ENCODE data around the gene C1QB.

DNA sequence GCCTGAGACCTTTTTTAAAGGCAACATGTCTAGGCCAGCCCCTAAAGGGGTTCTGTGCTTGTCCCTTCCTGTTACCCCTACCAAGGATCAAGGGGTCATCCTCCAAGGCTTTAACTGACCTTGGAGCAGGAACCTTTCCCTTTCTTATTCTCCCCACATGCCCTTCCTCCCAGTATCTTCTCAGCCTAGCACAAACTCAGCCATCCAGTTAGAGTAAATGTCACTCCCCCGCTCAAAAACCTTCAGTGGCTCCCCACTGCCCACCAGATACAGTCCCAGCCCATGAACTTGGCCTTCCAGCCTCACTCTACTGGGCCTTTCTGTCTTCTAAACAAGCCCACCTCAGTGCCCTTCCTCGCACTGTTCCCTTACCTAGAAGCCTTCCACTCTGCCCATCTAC is 8.8 kb downstream of the C1QB start:
- TF ChIP-seq, protein P1, sequence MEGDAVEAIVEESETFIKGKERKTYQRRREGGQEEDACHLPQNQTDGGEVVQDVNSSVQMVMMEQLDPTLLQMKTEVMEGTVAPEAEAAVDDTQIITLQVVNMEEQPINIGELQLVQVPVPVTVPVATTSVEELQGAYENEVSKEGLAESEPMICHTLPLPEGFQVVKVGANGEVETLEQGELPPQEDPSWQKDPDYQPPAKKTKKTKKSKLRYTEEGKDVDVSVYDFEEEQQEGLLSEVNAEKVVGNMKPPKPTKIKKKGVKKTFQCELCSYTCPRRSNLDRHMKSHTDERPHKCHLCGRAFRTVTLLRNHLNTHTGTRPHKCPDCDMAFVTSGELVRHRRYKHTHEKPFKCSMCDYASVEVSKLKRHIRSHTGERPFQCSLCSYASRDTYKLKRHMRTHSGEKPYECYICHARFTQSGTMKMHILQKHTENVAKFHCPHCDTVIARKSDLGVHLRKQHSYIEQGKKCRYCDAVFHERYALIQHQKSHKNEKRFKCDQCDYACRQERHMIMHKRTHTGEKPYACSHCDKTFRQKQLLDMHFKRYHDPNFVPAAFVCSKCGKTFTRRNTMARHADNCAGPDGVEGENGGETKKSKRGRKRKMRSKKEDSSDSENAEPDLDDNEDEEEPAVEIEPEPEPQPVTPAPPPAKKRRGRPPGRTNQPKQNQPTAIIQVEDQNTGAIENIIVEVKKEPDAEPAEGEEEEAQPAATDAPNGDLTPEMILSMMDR (IDR thresholded peaks at IDR 0.05) = no peak
- TF ChIP-seq POLR2A (IDR thresholded peaks at IDR 0.05) = no peak

Data from right lobe of liver (tissue), 4 donors.